ENCODE data around the gene UQCC2.

The UQCC2 gene

GRCh38 chr6:33696548-33697518, 14.7 kb downstream of the UQCC2 start:
- H2AFZ ChIP-seq (ENCODE audit: low read length, unreplicated experiment), result no peak overlapping the region
- no peaks in the 10 kb centered on the region for H3K27me3 ChIP-seq (ENCODE audit: insufficient read depth, low read length)
- peaks cover 7% of the 10 kb centered on the region; the same call in 1 of the 2 replicates for H3K36me3 ChIP-seq (ENCODE audit: insufficient read depth, low read length)
- no peaks in the 10 kb centered on the region for H3K79me2 ChIP-seq (ENCODE audit: control insufficient read depth, insufficient read depth, low read length, unreplicated experiment)
- peak overlapping the region; percentile 26; the same call in 1 of the 2 replicates for H3K4me3 ChIP-seq (ENCODE audit: low read depth, low read length)
- H3K4me1 ChIP-seq (ENCODE audit: control insufficient read depth, insufficient read depth, low read length, unreplicated experiment), result peaks cover 48% of the 10 kb centered on the region
- H3K27ac ChIP-seq (ENCODE audit: low read depth, low read length), result peak overlapping the region; percentile 55; the same call in 1 of the 2 replicates

- no peak overlapping the region for H3K4me3 ChIP-seq (ENCODE audit: low read depth, low read length)
- no peaks in the 10 kb centered on the region for H3K79me2 ChIP-seq (ENCODE audit: control insufficient read depth, insufficient read depth, low read length, unreplicated experiment)
- peaks cover 7% of the 10 kb centered on the region; the same call in 1 of the 2 replicates for H3K36me3 ChIP-seq (ENCODE audit: insufficient read depth, low read length)
- H3K27me3 ChIP-seq (ENCODE audit: insufficient read depth, low read length), result no peaks in the 10 kb centered on the region
- no peak overlapping the region for H2AFZ ChIP-seq (ENCODE audit: low read length, unreplicated experiment)
- peaks cover 48% of the 10 kb centered on the region for H3K4me1 ChIP-seq (ENCODE audit: control insufficient read depth, insufficient read depth, low read length, unreplicated experiment)
- H3K27ac ChIP-seq (ENCODE audit: low read depth, low read length), result no peak overlapping the region
These were observed 15.4 kb downstream of the UQCC2 start for GRCh38 chr6:33696076-33696475.

DNA sequence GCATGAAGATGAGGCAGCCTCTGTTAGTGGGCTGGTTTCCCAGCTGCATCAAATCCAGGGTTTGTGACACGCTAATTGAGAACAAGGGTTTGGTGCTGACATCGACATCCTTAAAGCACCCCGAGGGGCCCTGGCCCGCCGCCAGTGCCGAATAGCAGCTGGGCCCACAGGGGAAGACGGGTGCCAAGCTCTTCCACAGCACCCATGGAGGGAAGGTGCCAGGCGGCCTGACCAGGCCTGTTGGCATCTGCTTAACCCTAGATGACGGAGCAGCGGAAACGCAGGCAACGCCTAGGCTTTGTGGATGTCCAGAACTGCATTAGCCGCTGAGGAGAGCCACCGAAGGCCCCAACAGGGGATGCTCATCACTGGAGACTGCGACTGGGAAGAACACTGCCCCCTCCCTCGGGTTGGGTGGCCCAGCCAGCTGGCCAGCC, 16.0 kb downstream of the UQCC2 start:
- Histone ChIP-seq H3K27me3 (ENCODE audit: insufficient read depth, low read length) (no peaks in the 10 kb centered on the region), H3K79me2 (ENCODE audit: control insufficient read depth, insufficient read depth, low read length, unreplicated experiment) (no peaks in the 10 kb centered on the region), H3K27ac (ENCODE audit: low read depth, low read length) (peak overlapping the region; percentile 74; the same call in 1 of the 2 replicates), H3K4me1 (ENCODE audit: control insufficient read depth, insufficient read depth, low read length, unreplicated experiment) (peaks cover 48% of the 10 kb centered on the region), H3K4me3 (ENCODE audit: low read depth, low read length) (no peak overlapping the region), H3K36me3 (ENCODE audit: insufficient read depth, low read length) (peaks cover 7% of the 10 kb centered on the region; the same call in 1 of the 2 replicates), H2AFZ (ENCODE audit: low read length, unreplicated experiment) (no peak overlapping the region)

DNA sequence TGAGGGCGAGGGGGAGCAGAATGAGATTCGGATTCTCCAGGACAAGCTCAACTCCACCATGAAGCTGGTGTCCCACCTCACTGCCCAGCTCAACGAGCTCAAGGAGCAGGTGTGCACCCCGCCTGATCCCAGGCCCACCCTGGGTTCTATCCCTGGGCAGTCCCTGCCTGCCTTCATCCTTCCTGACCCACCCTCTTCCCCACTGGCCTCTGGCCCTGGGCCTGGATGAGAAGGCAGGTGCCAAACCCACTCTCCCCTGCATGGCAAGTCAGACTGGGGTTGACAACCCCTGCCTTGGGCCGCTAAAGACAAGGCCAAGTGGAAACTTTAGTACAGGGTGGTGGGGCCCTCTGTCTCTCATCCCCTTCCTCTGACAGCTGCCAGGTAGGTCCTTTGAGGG, 16.5 kb downstream of the UQCC2 start:
- Histone ChIP-seq H3K36me3 (ENCODE audit: insufficient read depth, low read length) (peaks cover 7% of the 10 kb centered on the region; the same call in 1 of the 2 replicates), H3K79me2 (ENCODE audit: control insufficient read depth, insufficient read depth, low read length, unreplicated experiment) (no peaks in the 10 kb centered on the region), H3K4me3 (ENCODE audit: low read depth, low read length) (no peak overlapping the region), H2AFZ (ENCODE audit: low read length, unreplicated experiment) (no peak overlapping the region), H3K27ac (ENCODE audit: low read depth, low read length) (peak overlapping the region; percentile 74), H3K4me1 (ENCODE audit: control insufficient read depth, insufficient read depth, low read length, unreplicated experiment) (peaks cover 48% of the 10 kb centered on the region), H3K27me3 (ENCODE audit: insufficient read depth, low read length) (no peaks in the 10 kb centered on the region)

- H2AFZ ChIP-seq (ENCODE audit: low read length, unreplicated experiment), result no peak overlapping the region
- no peak overlapping the region for H3K4me3 ChIP-seq (ENCODE audit: low read depth, low read length)
- peaks cover 7% of the 10 kb centered on the region; the same call in 1 of the 2 replicates for H3K36me3 ChIP-seq (ENCODE audit: insufficient read depth, low read length)
- no peaks in the 10 kb centered on the region for H3K27me3 ChIP-seq (ENCODE audit: insufficient read depth, low read length)
- H3K4me1 ChIP-seq (ENCODE audit: control insufficient read depth, insufficient read depth, low read length, unreplicated experiment), result peaks cover 48% of the 10 kb centered on the region
- H3K27ac ChIP-seq (ENCODE audit: low read depth, low read length), result peak overlapping the region; percentile 74
- H3K79me2 ChIP-seq (ENCODE audit: control insufficient read depth, insufficient read depth, low read length, unreplicated experiment), result no peaks in the 10 kb centered on the region
These were observed 17.0 kb downstream of the UQCC2 start for GRCh38 chr6:33694401-33694931.

DNA sequence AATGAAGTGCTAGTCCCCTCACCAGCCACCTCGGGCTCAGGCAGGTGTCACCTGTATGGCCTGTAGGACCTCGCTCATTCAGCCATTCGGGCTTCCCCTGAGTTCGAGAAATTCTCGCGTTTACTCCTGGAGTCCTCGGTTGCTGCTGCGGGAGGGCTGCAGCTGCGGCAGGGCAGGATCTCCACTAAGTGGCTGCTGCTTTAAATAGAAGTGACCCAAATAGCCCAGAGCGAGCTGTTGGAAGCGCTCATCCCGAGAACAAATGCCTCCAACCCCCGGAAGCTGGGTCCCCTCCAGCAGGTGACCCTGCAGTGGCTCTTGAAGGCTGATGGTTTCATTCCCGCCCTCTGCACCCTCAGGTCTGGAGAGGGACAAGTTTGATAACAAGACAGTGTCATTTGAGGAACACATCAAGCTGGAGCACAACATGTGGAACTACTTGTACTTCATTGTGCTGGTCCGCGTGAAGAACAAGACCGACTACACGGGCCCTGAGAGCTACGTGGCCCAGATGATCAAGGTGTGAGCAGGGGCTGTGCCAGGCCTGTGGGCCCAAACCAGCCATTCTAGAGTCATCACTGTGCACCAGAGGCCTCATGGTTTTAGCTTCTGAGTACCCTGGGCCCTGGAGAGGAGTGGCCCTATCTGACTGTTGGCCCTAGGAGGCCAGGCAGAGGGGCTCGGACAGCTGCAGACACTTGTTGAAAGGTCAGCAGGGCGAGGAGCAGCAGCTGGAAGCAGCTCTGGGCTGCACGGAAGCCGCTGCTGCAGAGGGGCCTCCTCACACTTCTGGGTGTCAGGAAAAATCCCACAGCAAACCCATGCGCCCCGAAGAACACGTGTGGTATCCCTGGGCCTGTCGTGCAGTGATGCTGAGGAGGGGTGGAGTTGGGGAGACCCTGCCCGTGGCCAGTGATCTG, 18.1 kb downstream of the UQCC2 start:
- Histone ChIP-seq H3K27ac (ENCODE audit: low read depth, low read length) (peak overlapping the region; percentile 74), H3K79me2 (ENCODE audit: control insufficient read depth, insufficient read depth, low read length, unreplicated experiment) (no peaks in the 10 kb centered on the region), H3K4me3 (ENCODE audit: low read depth, low read length) (no peak overlapping the region), H2AFZ (ENCODE audit: low read length, unreplicated experiment) (no peak overlapping the region), H3K27me3 (ENCODE audit: insufficient read depth, low read length) (no peaks in the 10 kb centered on the region), H3K36me3 (ENCODE audit: insufficient read depth, low read length) (peaks cover 7% of the 10 kb centered on the region; the same call in 1 of the 2 replicates), H3K4me1 (ENCODE audit: control insufficient read depth, insufficient read depth, low read length, unreplicated experiment) (peaks cover 48% of the 10 kb centered on the region)

DNA sequence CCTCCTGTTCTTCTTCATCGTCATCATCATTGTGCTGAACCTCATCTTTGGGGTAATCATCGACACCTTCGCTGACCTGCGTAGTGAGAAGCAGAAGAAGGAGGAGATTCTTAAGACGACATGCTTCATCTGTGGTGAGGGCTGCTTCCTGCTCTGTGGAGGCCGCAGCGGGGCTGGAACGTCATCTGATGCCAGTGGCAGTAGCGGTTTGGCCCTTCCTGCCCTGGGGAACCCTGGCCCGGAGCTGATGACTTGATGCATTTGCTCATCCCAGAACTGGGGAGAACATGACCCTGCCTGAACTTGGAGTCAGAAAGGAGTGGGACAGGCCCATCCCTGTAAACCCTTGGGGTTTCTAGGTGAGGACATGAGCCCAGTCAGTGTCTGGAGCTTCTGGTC, 18.7 kb downstream of the UQCC2 start:
- Histone ChIP-seq H3K36me3 (ENCODE audit: insufficient read depth, low read length) (peaks cover 7% of the 10 kb centered on the region; the same call in 1 of the 2 replicates), H3K79me2 (ENCODE audit: control insufficient read depth, insufficient read depth, low read length, unreplicated experiment) (no peaks in the 10 kb centered on the region), H3K27ac (ENCODE audit: low read depth, low read length) (no peak overlapping the region), H3K27me3 (ENCODE audit: insufficient read depth, low read length) (no peaks in the 10 kb centered on the region), H3K4me3 (ENCODE audit: low read depth, low read length) (no peak overlapping the region), H3K4me1 (ENCODE audit: control insufficient read depth, insufficient read depth, low read length, unreplicated experiment) (peaks cover 48% of the 10 kb centered on the region), H2AFZ (ENCODE audit: low read length, unreplicated experiment) (no peak overlapping the region)

GRCh38 chr6:33692078-33692759, 19.3 kb downstream of the UQCC2 start:
- peaks cover 7% of the 10 kb centered on the region; the same call in 1 of the 2 replicates for H3K36me3 ChIP-seq (ENCODE audit: insufficient read depth, low read length)

GRCh38 chr6:33691456-33692077, 19.9 kb downstream of the UQCC2 start:
- no peaks in the 10 kb centered on the region for H3K79me2 ChIP-seq (ENCODE audit: control insufficient read depth, insufficient read depth, low read length, unreplicated experiment)
- peaks cover 7% of the 10 kb centered on the region; the same call in 1 of the 2 replicates for H3K36me3 ChIP-seq (ENCODE audit: insufficient read depth, low read length)

More at GRCh38 chr6:33692078-33692759, 19.3 kb downstream of the UQCC2 start:
- no peak overlapping the region for H3K4me3 ChIP-seq (ENCODE audit: low read depth, low read length)
- no peak overlapping the region for H2AFZ ChIP-seq (ENCODE audit: low read length, unreplicated experiment)
- no peak overlapping the region for H3K27ac ChIP-seq (ENCODE audit: low read depth, low read length)
- H3K27me3 ChIP-seq (ENCODE audit: insufficient read depth, low read length), result no peaks in the 10 kb centered on the region
- peaks cover 43% of the 10 kb centered on the region for H3K4me1 ChIP-seq (ENCODE audit: control insufficient read depth, insufficient read depth, low read length, unreplicated experiment)
- no peaks in the 10 kb centered on the region for H3K79me2 ChIP-seq (ENCODE audit: control insufficient read depth, insufficient read depth, low read length, unreplicated experiment)

More at GRCh38 chr6:33691456-33692077, 19.9 kb downstream of the UQCC2 start:
- Histone ChIP-seq H3K4me1 (ENCODE audit: control insufficient read depth, insufficient read depth, low read length, unreplicated experiment) (peaks cover 37% of the 10 kb centered on the region), H3K27ac (ENCODE audit: low read depth, low read length) (no peak overlapping the region), H3K27me3 (ENCODE audit: insufficient read depth, low read length) (no peaks in the 10 kb centered on the region), H2AFZ (ENCODE audit: low read length, unreplicated experiment) (no peak overlapping the region), H3K4me3 (ENCODE audit: low read depth, low read length) (no peak overlapping the region)
